Fibroblast of lung (primary cell): ENCODE results near the gene KMT5C. TPM values are rescaled to one million over a fixed set of nuclear protein-coding genes. Genes with fewer than 3 reads are reported as not detected.

Source experiments
- DNase-seq, 2 donors: peaks; one replicate each; pipeline versions ENCODE4 v3.0.0 to v3.0.0-alpha.2; 2010; ENCODE audit warnings: low read depth in 2 of 2
- H2AFZ ChIP-seq: 2 replicates; pipeline ENCODE4 v1.5.1; 2012; ENCODE audit warnings: low read length, control low read depth, inconsistent platforms
- H3K27ac ChIP-seq: 2 replicates; pipeline ENCODE4 v1.5.1; 2011; ENCODE audit warnings: low read length, control low read depth; ENCODE audit not compliant: insufficient read depth
- H3K27me3 ChIP-seq: 2 replicates; pipeline ENCODE4 v1.5.1; 2011; ENCODE audit warnings: mild to moderate bottlenecking, low read length; ENCODE audit not compliant: control insufficient read depth, insufficient read depth
- H3K36me3 ChIP-seq: 2 replicates; pipeline ENCODE4 v1.5.1; 2011; ENCODE audit warnings: low read length; ENCODE audit not compliant: control insufficient read depth, insufficient read depth
- H3K4me1 ChIP-seq: 2 replicates; pipeline ENCODE4 v1.5.1; 2011; ENCODE audit warnings: low read length; ENCODE audit not compliant: control insufficient read depth, insufficient read depth; ENCODE audit errors: extremely low read depth
- H3K4me2 ChIP-seq: 2 replicates; pipeline ENCODE4 v1.5.1; 2011; ENCODE audit warnings: low read length, control low read depth; ENCODE audit not compliant: insufficient read depth; ENCODE audit errors: extremely low read depth
- H3K4me3 ChIP-seq, 4 experiments: fragments of 200-600 bp in 1 of 4; sonication (generic) in 1 of 4; replicated peaks in 1 of 4; 2 replicates each; pipeline ENCODE4 v1.5.1; 2011 to 2016; ENCODE audit warnings: low read length in 4 of 4, low read depth in 3 of 4, mild to moderate bottlenecking in 3 of 4, control low read depth in 2 of 4, inconsistent platforms in 1 of 4, mixed read lengths in 1 of 4; ENCODE audit not compliant: insufficient read depth in 1 of 4; ENCODE audit errors: control extremely low read depth in 1 of 4
- H3K79me2 ChIP-seq: 2 replicates; pipeline ENCODE4 v1.5.1; 2012; ENCODE audit warnings: mild to moderate bottlenecking, low read length, inconsistent platforms; ENCODE audit not compliant: control insufficient read depth, insufficient read depth
- H3K9ac ChIP-seq: 2 replicates; pipeline ENCODE4 v1.5.1; 2011; ENCODE audit warnings: mild to moderate bottlenecking, low read length, control low read depth; ENCODE audit not compliant: insufficient read depth
- H3K9me3 ChIP-seq: 2 replicates; pipeline ENCODE4 v1.5.1; 2012; ENCODE audit warnings: low read depth, low read length; ENCODE audit not compliant: control insufficient read depth, insufficient read depth
- H4K20me1 ChIP-seq: 2 replicates; pipeline ENCODE4 v1.5.1; 2011; ENCODE audit warnings: low read length; ENCODE audit not compliant: control insufficient read depth, insufficient read depth; ENCODE audit errors: extremely low read depth
- CTCF ChIP-seq, 2 donors: IDR thresholded peaks in 1 of 2; conservative IDR thresholded peaks in 1 of 2; 1 replicate in 1 of 2; 2 replicates in 1 of 2; pipeline ENCODE4 v1.5.1; 2011 to 2012; ENCODE audit warnings: low read length in 2 of 2, control low read depth in 1 of 2, inconsistent platforms in 1 of 2, low read depth in 1 of 2, mild to moderate bottlenecking in 1 of 2
- EZH2 ChIP-seq: IDR thresholded peaks from 2 replicates; pipeline ENCODE4 v1.5.1; 2012; ENCODE audit warnings: low read length, control low read depth, mild to moderate bottlenecking; ENCODE audit errors: missing control alignments
- polyA plus RNA-seq, 2 donors: library from polyadenylated mRNA; depleted of rRNA in 1 of 2; stranded (reverse) in 1 of 2; unstranded in 1 of 2; fragments of >200 nt; gene quantifications; 2 replicates each; pipeline ENCODE4 v1.2.1, GENCODE V29; 2011 to 2012; ENCODE audit warnings: missing spikeins in 1 of 2
- total RNA-seq: library from RNA; depleted of rRNA; stranded (reverse); fragments of >200 nt; gene quantifications from 2 replicates; pipeline ENCODE4 v1.2.1, GENCODE V29; 2014

Gene KMT5C
- total and polyA plus RNA-seq, 2 donors (not counting 1 experiment from before 2014, with no cell fraction given), result 2.5 to 4.1 TPM

GRCh38 chr19:55300886-55301458 lies 38.7 kb upstream of the KMT5C start:
- no peak overlapping the region for H3K4me2 ChIP-seq
- no peaks in the 10 kb centered on the region for H3K9me3 ChIP-seq
- peaks cover 2% of the 10 kb centered on the region for H3K36me3 ChIP-seq
- no peak overlapping the region for H3K27ac ChIP-seq
- TF ChIP-seq EZH2, result no peak
- TF ChIP-seq CTCF (conservative IDR thresholded peaks at IDR 0.05 in 1 of 2, IDR thresholded peaks at IDR 0.05 in 1 of 2; ENCODE audit: low read depth in 1 of 2, low read length in 2 of 2), result no peak
- H3K27me3 ChIP-seq, result no peaks in the 10 kb centered on the region
- no peak overlapping the region for H3K4me3 ChIP-seq
- H3K9ac ChIP-seq, result no peak overlapping the region
- no peak overlapping the region for H2AFZ ChIP-seq
- H3K4me1 ChIP-seq, result peaks cover 2% of the 10 kb centered on the region
- no peaks in the 10 kb centered on the region for H3K79me2 ChIP-seq
- no peaks in the 10 kb centered on the region for H4K20me1 ChIP-seq
- no peak for DNase-seq

- Histone ChIP-seq H3K4me1 (peaks cover 2% of the 10 kb centered on the region), H3K9me3 (no peaks in the 10 kb centered on the region), H2AFZ (peak overlapping the region; percentile 73), H3K4me2 (peak overlapping the region; percentile 79), H3K36me3 (peaks cover 5% of the 10 kb centered on the region), H4K20me1 (no peaks in the 10 kb centered on the region), H3K4me3 (peak overlapping the region; percentile 19 to 51 (median 30)), H3K27me3 (no peaks in the 10 kb centered on the region), H3K9ac (peak overlapping the region; percentile 44), H3K79me2 (no peaks in the 10 kb centered on the region), H3K27ac (no peak overlapping the region)
- DNase-seq, result peak; percentile 47 to 67
- TF ChIP-seq CTCF (conservative IDR thresholded peaks at IDR 0.05 in 1 of 2, IDR thresholded peaks at IDR 0.05 in 1 of 2; ENCODE audit: low read depth in 1 of 2, low read length in 2 of 2) (peak; percentile 69 to 86), EZH2 (no peak)
These were observed 38.0 kb upstream of the KMT5C start for GRCh38 chr19:55301459-55302317.

- Histone ChIP-seq H3K9me3 (no peaks in the 10 kb centered on the region), H3K4me2 (no peak overlapping the region), H4K20me1 (no peaks in the 10 kb centered on the region), H2AFZ (no peak overlapping the region), H3K4me1 (peaks cover 2% of the 10 kb centered on the region), H3K9ac (no peak overlapping the region), H3K4me3 (peak overlapping the region in 1 of 4 experiments; percentile 51), H3K27me3 (no peaks in the 10 kb centered on the region), H3K36me3 (peaks cover 7% of the 10 kb centered on the region), H3K79me2 (no peaks in the 10 kb centered on the region), H3K27ac (no peak overlapping the region)
- TF ChIP-seq CTCF (conservative IDR thresholded peaks at IDR 0.05 in 1 of 2, IDR thresholded peaks at IDR 0.05 in 1 of 2; ENCODE audit: low read depth in 1 of 2, low read length in 2 of 2) (no peak), EZH2 (no peak)
- no peak for DNase-seq
These were observed 37.4 kb upstream of the KMT5C start for GRCh38 chr19:55302318-55302703.
